ENCODE results near the gene CLN5.

DNA sequence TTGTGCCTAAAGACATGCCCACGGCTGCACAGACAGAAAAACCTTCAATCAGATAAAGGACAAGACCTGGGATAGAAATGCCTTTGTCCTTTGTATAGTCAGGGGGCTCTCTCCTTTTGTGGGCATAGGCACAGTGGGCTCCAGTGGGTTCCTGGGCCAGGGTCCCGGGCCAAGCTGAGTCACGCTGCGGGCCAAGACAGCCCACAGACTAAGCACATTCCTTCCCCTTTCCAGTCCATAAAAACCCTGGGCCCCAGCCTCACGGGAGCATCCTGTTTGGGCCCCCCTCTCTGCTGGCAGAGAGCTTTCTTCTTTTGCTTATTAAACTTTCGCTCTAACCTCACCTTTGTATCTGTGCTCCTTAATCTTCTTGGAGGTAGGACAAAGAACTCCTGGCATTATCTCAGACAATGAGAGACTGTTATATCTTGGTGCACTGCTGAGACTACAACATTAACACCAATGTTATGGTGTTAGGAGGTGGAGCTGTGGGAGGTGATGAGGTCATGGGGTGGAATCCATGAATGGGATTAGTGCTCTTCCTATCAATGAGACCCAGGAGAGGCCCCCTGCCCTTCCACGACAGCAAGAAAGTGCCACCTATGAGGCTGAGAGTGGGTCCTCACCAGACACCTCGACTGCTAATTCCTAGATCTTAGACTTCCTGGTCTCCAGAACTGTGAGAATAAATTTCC, 55.9 kb downstream of the CLN5 start:
- TF ChIP-seq, protein P1, sequence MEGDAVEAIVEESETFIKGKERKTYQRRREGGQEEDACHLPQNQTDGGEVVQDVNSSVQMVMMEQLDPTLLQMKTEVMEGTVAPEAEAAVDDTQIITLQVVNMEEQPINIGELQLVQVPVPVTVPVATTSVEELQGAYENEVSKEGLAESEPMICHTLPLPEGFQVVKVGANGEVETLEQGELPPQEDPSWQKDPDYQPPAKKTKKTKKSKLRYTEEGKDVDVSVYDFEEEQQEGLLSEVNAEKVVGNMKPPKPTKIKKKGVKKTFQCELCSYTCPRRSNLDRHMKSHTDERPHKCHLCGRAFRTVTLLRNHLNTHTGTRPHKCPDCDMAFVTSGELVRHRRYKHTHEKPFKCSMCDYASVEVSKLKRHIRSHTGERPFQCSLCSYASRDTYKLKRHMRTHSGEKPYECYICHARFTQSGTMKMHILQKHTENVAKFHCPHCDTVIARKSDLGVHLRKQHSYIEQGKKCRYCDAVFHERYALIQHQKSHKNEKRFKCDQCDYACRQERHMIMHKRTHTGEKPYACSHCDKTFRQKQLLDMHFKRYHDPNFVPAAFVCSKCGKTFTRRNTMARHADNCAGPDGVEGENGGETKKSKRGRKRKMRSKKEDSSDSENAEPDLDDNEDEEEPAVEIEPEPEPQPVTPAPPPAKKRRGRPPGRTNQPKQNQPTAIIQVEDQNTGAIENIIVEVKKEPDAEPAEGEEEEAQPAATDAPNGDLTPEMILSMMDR (IDR thresholded peaks at IDR 0.05; ENCODE audit: low read depth, low read length): no peak
- no peak for TF ChIP-seq EZH2phosphoT487 (IDR thresholded peaks at IDR 0.05; ENCODE audit: low read depth)

All from OCI-LY3 (cell line).